IMR-90 (cell line): Measurements from ENCODE around the gene ZNF593. TPM values are rescaled to one million over a fixed set of nuclear protein-coding genes. Genes with fewer than 3 reads are reported as not detected.

Source experiments
- ATAC-seq: fragments of 200-7000 bp; cut with Tn5 transposase; 2 replicates; pipeline ENCODE4 v1.9.1; 2020; ENCODE audit warnings: low read depth, mild to moderate bottlenecking, moderate library complexity
- BruUV-seq: library from RNA; stranded (reverse); fragments of 400-500 nt; replicated peaks from 2 replicates; lab custom pipeline; 2021; lab: Mats Ljungman, UMichigan
- CTCF ChIA-PET: fragments of 300-600 bp; formaldehyde crosslinking; extraction: SDS; loops from one replicate; lab custom pipeline; 2021; ENCODE audit warnings: antibody characterized with exemption; lab: Yijun Ruan, JAX
- POLR2A ChIA-PET: fragments of 300-600 bp; sonication (Branson Sonifier 250); formaldehyde crosslinking; loops from one replicate; lab custom pipeline; 2022; ENCODE audit warnings: antibody characterized with exemption; ENCODE audit not compliant: unreplicated experiment; lab: Charles Lee
- DNase-seq: peaks from one replicate; pipeline ENCODE4 v3.0.0; 2013
- H2AFZ ChIP-seq: replicated peaks from 2 replicates; pipeline ENCODE3; 2013; ENCODE audit warnings: low read length, mild to moderate bottlenecking; ENCODE audit not compliant: poor library complexity
- H2AK5ac ChIP-seq: 2 replicates; pipeline ENCODE4 v1.6.1; 2013; ENCODE audit warnings: low read depth, low read length, inconsistent platforms
- H2AK9ac ChIP-seq: replicated peaks from 2 replicates; pipeline ENCODE3; 2013; ENCODE audit warnings: mild to moderate bottlenecking, low read depth, low read length, moderate library complexity; ENCODE audit not compliant: poor library complexity
- H2BK120ac ChIP-seq: 2 replicates; pipeline ENCODE4 v1.6.1; 2013; ENCODE audit warnings: low read depth, low read length, inconsistent platforms
- H2BK15ac ChIP-seq: 3 replicates; pipeline ENCODE4 v1.6.1; 2013; ENCODE audit warnings: low read depth, low read length, inconsistent platforms
- H2BK20ac ChIP-seq: 2 replicates; pipeline ENCODE4 v1.6.1; 2013; ENCODE audit warnings: low read depth, mild to moderate bottlenecking, inconsistent platforms, low read length, moderate library complexity
- H2BK5ac ChIP-seq: 2 replicates; pipeline ENCODE4 v1.6.1; 2013; ENCODE audit warnings: mild to moderate bottlenecking, low read depth, low read length, inconsistent platforms; ENCODE audit not compliant: poor library complexity, severe bottlenecking
- H3K14ac ChIP-seq: replicated peaks from 2 replicates; pipeline ENCODE4 v1.6.1; 2013; ENCODE audit warnings: low read depth, low read length, inconsistent platforms
- H3K18ac ChIP-seq: 2 replicates; pipeline ENCODE4 v1.6.1; 2013; ENCODE audit warnings: low read depth, low read length, control low read depth
- H3K23ac ChIP-seq: 2 replicates; pipeline ENCODE4 v1.6.1; 2013; ENCODE audit warnings: low read depth, low read length, inconsistent platforms
- H3K27ac ChIP-seq: 2 replicates; pipeline ENCODE4 v1.5.1; 2013; ENCODE audit warnings: mild to moderate bottlenecking, control low read depth, low read length; ENCODE audit not compliant: insufficient read depth
- H3K27me3 ChIP-seq: 2 replicates; pipeline ENCODE4 v1.6.1; 2013; ENCODE audit warnings: low read length; ENCODE audit not compliant: control insufficient read depth, insufficient read depth
- H3K36me3 ChIP-seq: 2 replicates; pipeline ENCODE4 v1.6.1; 2013; ENCODE audit warnings: low read length, mixed read lengths; ENCODE audit not compliant: control insufficient read depth, insufficient read depth
- H3K4ac ChIP-seq: 2 replicates; pipeline ENCODE4 v1.6.1; 2013; ENCODE audit warnings: low read depth, low read length, inconsistent platforms
- H3K4me1 ChIP-seq: 2 replicates; pipeline ENCODE4 v1.6.1; 2013; ENCODE audit warnings: low read length, mixed read lengths; ENCODE audit not compliant: control insufficient read depth, insufficient read depth
- H3K4me2 ChIP-seq: 2 replicates; pipeline ENCODE4 v1.6.1; 2013; ENCODE audit warnings: low read depth, mild to moderate bottlenecking, control low read depth, low read length, moderate library complexity
- H3K4me3 ChIP-seq: 2 replicates; pipeline ENCODE4 v1.5.1; 2013; ENCODE audit warnings: low read depth, mild to moderate bottlenecking, control low read depth, low read length, moderate library complexity; ENCODE audit not compliant: insufficient read depth
- H3K56ac ChIP-seq: 2 replicates; pipeline ENCODE4 v1.6.1; 2013; ENCODE audit warnings: low read length, inconsistent platforms; ENCODE audit not compliant: insufficient read depth; ENCODE audit errors: extremely low read depth
- H3K79me1 ChIP-seq, 2 experiments: 2 replicates each; pipeline ENCODE4 v1.6.1; 2013; ENCODE audit warnings: low read length in 2 of 2, inconsistent platforms in 1 of 2, low read depth in 1 of 2
- H3K9ac ChIP-seq: 2 replicates; pipeline ENCODE4 v1.6.1; 2013; ENCODE audit warnings: low read depth, low read length, control low read depth
- H3K9me1 ChIP-seq: 2 replicates; pipeline ENCODE4 v1.6.1; 2013; ENCODE audit warnings: low read length, inconsistent platforms; ENCODE audit not compliant: insufficient read depth
- H3K9me3 ChIP-seq: 2 replicates; pipeline ENCODE4 v1.6.1; 2013; ENCODE audit warnings: low read length; ENCODE audit not compliant: control insufficient read depth, insufficient read depth
- H4K20me1 ChIP-seq: 2 replicates; pipeline ENCODE4 v1.6.1; 2013; ENCODE audit warnings: low read length, inconsistent platforms; ENCODE audit not compliant: insufficient read depth
- H4K5ac ChIP-seq: 2 replicates; pipeline ENCODE4 v1.6.1; 2013; ENCODE audit warnings: mild to moderate bottlenecking, low read depth, low read length, control low read depth
- H4K8ac ChIP-seq, 2 experiments: 2 replicates each; pipeline ENCODE4 v1.6.1; 2013; ENCODE audit warnings: low read depth in 2 of 2, low read length in 2 of 2, control low read depth in 1 of 2, inconsistent platforms in 1 of 2
- H4K91ac ChIP-seq: 2 replicates; pipeline ENCODE4 v1.6.1; 2013; ENCODE audit warnings: low read depth, low read length, inconsistent platforms; ENCODE audit not compliant: insufficient read depth
- BHLHE40 ChIP-seq: fragments of 150-350 bp; IDR thresholded peaks from 2 replicates; pipeline ENCODE4 v1.6.1; 2016; ENCODE audit warnings: mild to moderate bottlenecking, low read depth, low read length
- CEBPB ChIP-seq: IDR thresholded peaks from 2 replicates; pipeline ENCODE4 v1.6.1; 2012; ENCODE audit warnings: low read depth, low read length, improper control_type of control experiment
- CHD1 ChIP-seq: IDR thresholded peaks from 2 replicates; pipeline ENCODE4 v1.6.1; 2012; ENCODE audit warnings: low read depth, low read length, improper control_type of control experiment
- MAFK ChIP-seq: IDR thresholded peaks from 2 replicates; pipeline ENCODE4 v1.6.1; 2012; ENCODE audit warnings: low read depth, low read length, improper control_type of control experiment
- POLR2A ChIP-seq: IDR thresholded peaks from 2 replicates; pipeline ENCODE4 v1.6.1; 2012; ENCODE audit warnings: mild to moderate bottlenecking, low read depth, low read length
- RCOR1 ChIP-seq: IDR thresholded peaks from 2 replicates; pipeline ENCODE4 v1.6.1; 2012; ENCODE audit warnings: mild to moderate bottlenecking, low read length, improper control_type of control experiment; ENCODE audit not compliant: insufficient replicate concordance
- RFX5 ChIP-seq: IDR thresholded peaks from 2 replicates; pipeline ENCODE4 v1.8.0; 2012; ENCODE audit warnings: low read depth, mild to moderate bottlenecking, low read length, moderate library complexity
- SMC3 ChIP-seq: fragments of 150-350 bp; IDR thresholded peaks from 2 replicates; pipeline ENCODE4 v1.6.1; 2016; ENCODE audit warnings: low read depth, mild to moderate bottlenecking, antibody characterized with exemption, low read length, moderate library complexity
- WGBS, 2 experiments: methylation state at CpG; one replicate each; pipeline versions ENCODE4 v1.1.5 to v1.1.7; 2013; ENCODE audit warnings: missing lambda C conversion rate in 2 of 2; ENCODE audit not compliant: insufficient read length in 1 of 2; ENCODE audit errors: extremely low coverage in 2 of 2; 5-methylcytosine and 5-hydroxymethylcytosine counted together
- dilution Hi-C: fragments of 300-500 bp; cut with HindIII; formaldehyde crosslinking; loops from one replicate; pipeline ENCODE4 v1.14.3; 2018; ENCODE audit warnings: low sequenced_read_pairs; ENCODE audit not compliant: unreplicated experiment
- in situ Hi-C: fragments of 300-500 bp; cut with MboI; formaldehyde crosslinking; loops from 3 replicates; pipeline ENCODE4 v1.14.3; 2019; ENCODE audit warnings: low sequenced_read_pairs, inconsistent platforms, mixed read lengths
- intact Hi-C: fragments of 100-400 bp; cut with micrococcal nuclease; formaldehyde crosslinking; loops from 2 replicates; pipeline ENCODE4 v1.10.0; 2022
- polyA plus RNA-seq, 3 experiments: library from polyadenylated mRNA; depleted of rRNA; stranded (reverse); fragments of >200 nt; gene quantifications; 2 replicates each; pipeline ENCODE4 v1.2.3, GENCODE V29; 2012; ENCODE audit warnings: low replicate concordance in 1 of 3
- total RNA-seq: library from RNA; depleted of rRNA; stranded (reverse); fragments of >200 nt; gene quantifications from 2 replicates; pipeline ENCODE4 v1.2.3, GENCODE V29; 2012
- TF ChIP-seq, protein P1 (sequence below): fragments of 150-350 bp; IDR thresholded peaks from 2 replicates; pipeline ENCODE4 v1.6.1; 2016; ENCODE audit warnings: low read depth, mild to moderate bottlenecking, low read length, moderate library complexity, borderline replicate concordance
- TF ChIP-seq, protein P2 (sequence below): conservative IDR thresholded peaks from 2 replicates; pipeline ENCODE4 v1.5.1; 2012; ENCODE audit warnings: mild to moderate bottlenecking, low read depth, low read length, improper control_type of control experiment

Gene ZNF593
- total and polyA plus RNA-seq, 2 of the 4 experiments (the other 2 are of a cell fraction) = 22.2 to 57.7 TPM

DNA sequence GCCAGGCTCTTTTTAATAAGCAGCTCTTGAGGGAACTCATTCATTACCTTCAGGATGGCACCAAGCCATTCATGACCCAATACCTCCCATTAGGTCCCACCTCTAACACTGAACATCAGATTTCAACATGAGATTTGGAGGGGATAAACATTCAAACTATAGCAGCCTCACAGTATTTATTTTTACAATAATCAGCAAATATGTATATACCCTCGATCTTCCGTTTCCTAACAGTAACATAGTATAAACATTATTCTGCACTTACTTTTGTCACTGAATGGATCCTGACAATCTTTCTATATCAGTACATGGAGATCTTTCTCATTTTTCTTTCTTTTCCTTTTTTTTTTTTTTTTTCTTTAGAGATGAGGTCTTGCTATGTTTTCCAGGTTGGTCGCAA lies 26.1 kb downstream of the ZNF593 start:
- ChIA-PET POLR2A (no interaction called here), CTCF (no interaction called here)
- TF ChIP-seq, protein P1, sequence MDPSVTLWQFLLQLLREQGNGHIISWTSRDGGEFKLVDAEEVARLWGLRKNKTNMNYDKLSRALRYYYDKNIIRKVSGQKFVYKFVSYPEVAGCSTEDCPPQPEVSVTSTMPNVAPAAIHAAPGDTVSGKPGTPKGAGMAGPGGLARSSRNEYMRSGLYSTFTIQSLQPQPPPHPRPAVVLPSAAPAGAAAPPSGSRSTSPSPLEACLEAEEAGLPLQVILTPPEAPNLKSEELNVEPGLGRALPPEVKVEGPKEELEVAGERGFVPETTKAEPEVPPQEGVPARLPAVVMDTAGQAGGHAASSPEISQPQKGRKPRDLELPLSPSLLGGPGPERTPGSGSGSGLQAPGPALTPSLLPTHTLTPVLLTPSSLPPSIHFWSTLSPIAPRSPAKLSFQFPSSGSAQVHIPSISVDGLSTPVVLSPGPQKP = no peak
- TF ChIP-seq RCOR1 = no peak
- no peak for TF ChIP-seq CHD1
- TF ChIP-seq SMC3 = no peak
- TF ChIP-seq CEBPB = no peak
- TF ChIP-seq MAFK = no peak
- TF ChIP-seq RFX5 = no peak
- TF ChIP-seq, protein P2, sequence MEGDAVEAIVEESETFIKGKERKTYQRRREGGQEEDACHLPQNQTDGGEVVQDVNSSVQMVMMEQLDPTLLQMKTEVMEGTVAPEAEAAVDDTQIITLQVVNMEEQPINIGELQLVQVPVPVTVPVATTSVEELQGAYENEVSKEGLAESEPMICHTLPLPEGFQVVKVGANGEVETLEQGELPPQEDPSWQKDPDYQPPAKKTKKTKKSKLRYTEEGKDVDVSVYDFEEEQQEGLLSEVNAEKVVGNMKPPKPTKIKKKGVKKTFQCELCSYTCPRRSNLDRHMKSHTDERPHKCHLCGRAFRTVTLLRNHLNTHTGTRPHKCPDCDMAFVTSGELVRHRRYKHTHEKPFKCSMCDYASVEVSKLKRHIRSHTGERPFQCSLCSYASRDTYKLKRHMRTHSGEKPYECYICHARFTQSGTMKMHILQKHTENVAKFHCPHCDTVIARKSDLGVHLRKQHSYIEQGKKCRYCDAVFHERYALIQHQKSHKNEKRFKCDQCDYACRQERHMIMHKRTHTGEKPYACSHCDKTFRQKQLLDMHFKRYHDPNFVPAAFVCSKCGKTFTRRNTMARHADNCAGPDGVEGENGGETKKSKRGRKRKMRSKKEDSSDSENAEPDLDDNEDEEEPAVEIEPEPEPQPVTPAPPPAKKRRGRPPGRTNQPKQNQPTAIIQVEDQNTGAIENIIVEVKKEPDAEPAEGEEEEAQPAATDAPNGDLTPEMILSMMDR = no peak
- no peak for TF ChIP-seq POLR2A
- no peak for TF ChIP-seq BHLHE40
- Histone ChIP-seq H3K23ac (no peak overlapping the region), H2BK120ac (no peak overlapping the region), H4K91ac (no peak overlapping the region), H3K4me1 (no peaks in the 10 kb centered on the region), H4K8ac (no peak overlapping the region), H3K14ac (no peak overlapping the region), H3K18ac (no peak overlapping the region), H3K79me1 (no peaks in the 10 kb centered on the region), H3K27ac (no peak overlapping the region), H3K9ac (no peak overlapping the region), H3K56ac (no peak overlapping the region), H2AK9ac (no peak overlapping the region), H3K9me3 (no peaks in the 10 kb centered on the region), H2BK5ac (no peak overlapping the region), H3K9me1 (no peaks in the 10 kb centered on the region), H4K5ac (no peak overlapping the region), H4K20me1 (no peaks in the 10 kb centered on the region), H3K4ac (no peak overlapping the region), H2BK20ac (no peak overlapping the region), H2BK15ac (no peak overlapping the region), H3K4me3 (no peak overlapping the region), H2AK5ac (no peak overlapping the region), H2AFZ (no peak overlapping the region), H3K36me3 (no peaks in the 10 kb centered on the region), H3K4me2 (no peak overlapping the region), H3K27me3 (peaks cover 39% of the 10 kb centered on the region)
- no CpG with 5 or more reads among the region's 3 CpGs for WGBS, 2 experiments
- BruUV-seq = no TSS peak
- no peak for ATAC-seq
- no peak for DNase-seq
- dilution Hi-C loops = no loop called here
- intact Hi-C loops = no loop called here
- in situ Hi-C loops = no loop called here
